ENCODE data around the gene NAGA.

The NAGA gene

GRCh38 chr22:42065438-42066125 lies 5.0 kb downstream of the NAGA start:
- no peak for ATAC-seq
- TF ChIP-seq ZNF8 (CRISPR knock-in tag; IDR thresholded peaks at IDR 0.05) = no peak
- no peak for TF ChIP-seq ZC3H10 (CRISPR knock-in tag; IDR thresholded peaks at IDR 0.05)
- no peak for TF ChIP-seq ARNTL (CRISPR knock-in tag; IDR thresholded peaks at IDR 0.05; ENCODE audit: borderline replicate concordance, low read depth)
- no peak for TF ChIP-seq RARB (CRISPR knock-in tag; IDR thresholded peaks at IDR 0.05)
- no peak for TF ChIP-seq ZFP3 (CRISPR knock-in tag; IDR thresholded peaks at IDR 0.05)
- TF ChIP-seq SNAI2 (CRISPR knock-in tag; IDR thresholded peaks at IDR 0.05) = no peak
- no peak for TF ChIP-seq PATZ1 (CRISPR knock-in tag; IDR thresholded peaks at IDR 0.05; ENCODE audit: borderline replicate concordance)
- no peak for TF ChIP-seq ZFP30 (CRISPR knock-in tag; IDR thresholded peaks at IDR 0.05)
- TF ChIP-seq POU6F1 (CRISPR knock-in tag; IDR thresholded peaks at IDR 0.05; ENCODE audit: borderline replicate concordance, low read depth) = no peak
- no peak for TF ChIP-seq CREB5 (CRISPR knock-in tag; IDR thresholded peaks at IDR 0.05; ENCODE audit: low read depth)
- no peak for TF ChIP-seq BACH2 (CRISPR knock-in tag; IDR thresholded peaks at IDR 0.05; ENCODE audit: borderline replicate concordance)
- TF ChIP-seq TCF4 (CRISPR knock-in tag; IDR thresholded peaks at IDR 0.05; ENCODE audit: borderline replicate concordance) = no peak
- TF ChIP-seq ZNF565 (CRISPR knock-in tag; conservative IDR thresholded peaks at IDR 0.05; ENCODE audit: low read depth) = no peak
- no peak for TF ChIP-seq ZNF70 (CRISPR knock-in tag; IDR thresholded peaks at IDR 0.05)

- ATAC-seq = no peak
- TF ChIP-seq OSR1 (CRISPR knock-in tag; IDR thresholded peaks at IDR 0.05) (no peak), RARB (CRISPR knock-in tag; IDR thresholded peaks at IDR 0.05) (no peak), ESRRG (CRISPR knock-in tag; IDR thresholded peaks at IDR 0.05) (no peak), ZNF8 (CRISPR knock-in tag; IDR thresholded peaks at IDR 0.05) (no peak)
Observed at GRCh38 chr22:42064629-42065028, 6.0 kb downstream of the NAGA start.

- ATAC-seq = no peak
- TF ChIP-seq OSR1 (CRISPR knock-in tag; IDR thresholded peaks at IDR 0.05) (no peak), ISL1 (CRISPR knock-in tag; IDR thresholded peaks at IDR 0.05) (no peak), ZC3H10 (CRISPR knock-in tag; IDR thresholded peaks at IDR 0.05) (no peak), CSDC2 (CRISPR knock-in tag; IDR thresholded peaks at IDR 0.05) (no peak), ZFP3 (CRISPR knock-in tag; IDR thresholded peaks at IDR 0.05) (no peak), CSRNP3 (CRISPR knock-in tag; IDR thresholded peaks at IDR 0.05) (no peak), TCF4 (CRISPR knock-in tag; IDR thresholded peaks at IDR 0.05; ENCODE audit: borderline replicate concordance) (no peak)
Observed at GRCh38 chr22:42062506-42063170, 8.0 kb downstream of the NAGA start.

GRCh38 chr22:42061041-42061440 lies 9.6 kb downstream of the NAGA start:
- ATAC-seq = no peak
- no peak for TF ChIP-seq CSDC2 (CRISPR knock-in tag; IDR thresholded peaks at IDR 0.05)
- no peak for TF ChIP-seq TCF4 (CRISPR knock-in tag; IDR thresholded peaks at IDR 0.05; ENCODE audit: borderline replicate concordance)
- TF ChIP-seq ISL1 (CRISPR knock-in tag; IDR thresholded peaks at IDR 0.05) = no peak
- no peak for TF ChIP-seq POU6F1 (CRISPR knock-in tag; IDR thresholded peaks at IDR 0.05; ENCODE audit: borderline replicate concordance, low read depth)
- no peak for TF ChIP-seq ESRRG (CRISPR knock-in tag; IDR thresholded peaks at IDR 0.05)
- no peak for TF ChIP-seq ZC3H10 (CRISPR knock-in tag; IDR thresholded peaks at IDR 0.05)
- TF ChIP-seq ZNF8 (CRISPR knock-in tag; IDR thresholded peaks at IDR 0.05) = no peak
- no peak for TF ChIP-seq OSR1 (CRISPR knock-in tag; IDR thresholded peaks at IDR 0.05)
- TF ChIP-seq PATZ1 (CRISPR knock-in tag; IDR thresholded peaks at IDR 0.05; ENCODE audit: borderline replicate concordance) = no peak
- no peak for TF ChIP-seq ARNTL (CRISPR knock-in tag; IDR thresholded peaks at IDR 0.05; ENCODE audit: borderline replicate concordance, low read depth)
- no peak for TF ChIP-seq BACH2 (CRISPR knock-in tag; IDR thresholded peaks at IDR 0.05; ENCODE audit: borderline replicate concordance)
- TF ChIP-seq CSRNP3 (CRISPR knock-in tag; IDR thresholded peaks at IDR 0.05) = no peak
- no peak for TF ChIP-seq PPARA (CRISPR knock-in tag; IDR thresholded peaks at IDR 0.05; ENCODE audit: borderline replicate concordance)
- no peak for TF ChIP-seq SNAI2 (CRISPR knock-in tag; IDR thresholded peaks at IDR 0.05)

Measured in SK-N-SH treated with all-trans-retinoic acid at 6 μM for 48 hours (cell line).